ENCODE measurements around the gene TANGO2. TPM values are rescaled to one million over a fixed set of nuclear protein-coding genes. Genes with fewer than 3 reads are reported as not detected.
A peak's percentile ranks its signal among the peaks of the same experiment; 100 is the strongest.

TANGO2 gene
- total and polyA plus RNA-seq, 9 of the 15 experiments (the other 6 are each of a cell fraction or from before 2014, with no cell fraction given), result 15.5 to 94.9 (median 70.1) TPM

GRCh38 chr22:20084547-20085413, 63.9 kb downstream of the TANGO2 start:
- peaks cover 16% of the 10 kb centered on the region for H3K9me1 ChIP-seq (ENCODE audit: control insufficient read depth, insufficient read depth, low read length)
- peak overlapping the region; percentile 76 for H3K27ac ChIP-seq (ENCODE audit: extremely low read depth, low read depth, low read length)
- ATAC-seq (peak; percentile 78), DNase-seq (ENCODE audit: extremely low read depth in 1 of 4, low spot score in 3 of 4) (peak; percentile 94 to 97 (median 96)), FAIRE-seq (peak; percentile 81)
- ChIA-PET CTCF (ENCODE audit: low intra/inter-chr PET ratio) (interaction anchor here (0.6 to 2.8 kb wide), 3 partner anchors 114 to 367 kb away, joined by 3 to 19 read pairs (median 6); no protein-coding TSS in a partner anchor), POLR2A (interaction anchor here (0.7 to 19.4 kb wide), 5 partner anchors 8 to 101 kb away, joined by 3 to 513 read pairs (median 6); partner anchors contain the start of genes RANBP1 and TRMT2A)
- H3K79me2 ChIP-seq (ENCODE audit: control insufficient read depth, insufficient read depth, low read length), result peaks cover 93% of the 10 kb centered on the region
- no peaks in the 10 kb centered on the region for H3K27me3 ChIP-seq (ENCODE audit: control insufficient read depth in 2 of 2, insufficient read depth in 2 of 2, low read length in 2 of 2)
- H3K4me3 ChIP-seq, result peak overlapping the region; percentile 3; the same call in 1 of the 2 replicates
- in situ Hi-C loops (cut with MboI), result loop anchor here (5.0 kb wide), 1 partner anchor 112 kb away; no protein-coding TSS in a partner anchor
- peak overlapping the region; percentile 76 for H3K4me2 ChIP-seq (ENCODE audit: insufficient read depth, low read length)
- WGBS (ENCODE audit: insufficient coverage, low coverage, missing lambda C conversion rate), result 28% methylated on average over 23 of the region's 23 CpGs
- H2AFZ ChIP-seq (ENCODE audit: low read depth, low read length), result peak overlapping the region; percentile 76
- no TSS peak for BruUV-seq (replicated peaks)
- H3K9ac ChIP-seq (ENCODE audit: insufficient read depth in 1 of 2, low read depth in 2 of 2, low read length in 2 of 2), result peak overlapping the region; percentile 73 to 90
- H4K20me1 ChIP-seq (replicated peaks; ENCODE audit: control insufficient read depth, insufficient read depth, low read length), result peaks cover 33% of the 10 kb centered on the region
- peaks cover 83% of the 10 kb centered on the region for H3K36me3 ChIP-seq (ENCODE audit: control insufficient read depth, insufficient read depth, low read length)
- H3K4me1 ChIP-seq (replicated peaks in 1 of 2; ENCODE audit: control insufficient read depth in 2 of 2, insufficient read depth in 2 of 2, low read length in 2 of 2), result peaks cover 40 to 56% of the 10 kb centered on the region in 2 experiments
- intact Hi-C loops (cut with micrococcal nuclease), result loop anchor here (1.0 kb wide), 3 partner anchors 59 to 114 kb away; partner anchors contain the start of gene TANGO2
- H3K9me3 ChIP-seq (replicated peaks; ENCODE audit: control insufficient read depth, insufficient read depth, low read depth, low read length), result no peaks in the 10 kb centered on the region
- TF ChIP-seq MYC (IDR thresholded peaks at IDR 0.05; ENCODE audit: low read depth, low read length) (peak; percentile 100), MYC (CRISPR knock-in tag; IDR thresholded peaks at IDR 0.05; ENCODE audit: borderline replicate concordance, low read depth) (peak; percentile 100), ZNF583 (CRISPR knock-in tag; IDR thresholded peaks at IDR 0.05) (peak; percentile 67; the same call in 1 of the 2 replicates), CTCF (IDR thresholded peaks at IDR 0.05 in 2 of 3, conservative IDR thresholded peaks at IDR 0.05 in 1 of 3; ENCODE audit: insufficient read depth in 2 of 3, low read depth in 1 of 3, low read length in 3 of 3) (peak; percentile 95 to 100 (median 97)), OTX1 (CRISPR knock-in tag; IDR thresholded peaks at IDR 0.05) (peak; percentile 37; the same call in 1 of the 2 replicates), SNRNP70 (optimal IDR thresholded peaks at IDR 0.05; ENCODE audit: low read depth, low read length) (peak; percentile 70), GTF2E2 (tag; IDR thresholded peaks at IDR 0.05) (no peak), ETS1 (conservative IDR thresholded peaks at IDR 0.05; ENCODE audit: control insufficient read depth, low read depth, low read length) (no peak), WHSC1 (IDR thresholded peaks at IDR 0.05; ENCODE audit: low read length) (peak; percentile 94), BMI1 (IDR thresholded peaks at IDR 0.05; ENCODE audit: low read length) (0 out of 2 replicates have a peak, but pooled peaks have one; percentile 34), ZNF586 (CRISPR knock-in tag; conservative IDR thresholded peaks at IDR 0.05) (no peak), ZNF436 (CRISPR knock-in tag; IDR thresholded peaks at IDR 0.05) (no peak), ZBTB9 (CRISPR knock-in tag; IDR thresholded peaks at IDR 0.05) (peak; percentile 86), HES1 (IDR thresholded peaks at IDR 0.05; ENCODE audit: low read depth) (no peak), KDM4B (IDR thresholded peaks at IDR 0.05; ENCODE audit: borderline replicate concordance in 2 of 2, low read depth in 1 of 2) (no peak), KAT2B (IDR thresholded peaks at IDR 0.05; ENCODE audit: low read depth, low read length) (peak; percentile 17)

Measured in K562 (cell line).